ENCODE data around the gene UNC119B.

The UNC119B gene

DNA sequence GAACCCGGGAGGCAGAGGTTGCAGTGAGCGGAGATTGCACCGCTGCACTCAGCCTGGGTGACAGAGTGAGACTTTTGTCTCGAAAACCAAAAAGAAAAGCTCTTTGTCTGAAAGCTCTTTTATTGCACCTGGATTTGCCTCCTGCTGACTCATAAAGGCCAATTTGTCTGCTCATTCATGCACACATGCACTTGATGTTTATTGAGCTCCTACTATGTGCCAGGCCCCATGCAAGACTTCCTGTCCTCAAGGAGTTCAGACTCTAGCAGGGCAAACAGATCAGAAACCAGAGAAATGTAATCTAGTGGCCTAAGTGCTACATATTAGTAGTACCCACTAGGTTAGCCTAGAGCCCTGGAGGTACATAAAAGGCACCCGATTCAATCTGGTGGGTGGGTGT lies 39.6 kb upstream of the UNC119B start:
- H3K4me2 ChIP-seq (ENCODE audit: low read depth, low read length) = no peak overlapping the region
- DNase-seq = no peak
- H2AFZ ChIP-seq (ENCODE audit: low read length) = no peak overlapping the region
- H3K4me3 ChIP-seq (ENCODE audit: low read length) = no peak overlapping the region
- H4K20me1 ChIP-seq (ENCODE audit: insufficient read depth, low read length) = no peaks in the 10 kb centered on the region
- H3K36me3 ChIP-seq (replicated peaks; ENCODE audit: insufficient read depth, low read length) = no peaks in the 10 kb centered on the region
- H3F3A ChIP-seq (ENCODE audit: insufficient read depth, low read length) = no peaks in the 10 kb centered on the region
- TF ChIP-seq EZH2 (optimal IDR thresholded peaks at IDR 0.05; ENCODE audit: low read depth, low read length) (no peak), CTCF (IDR thresholded peaks at IDR 0.05; ENCODE audit: low read length) (no peak), EZH2phosphoT487 (IDR thresholded peaks at IDR 0.05; ENCODE audit: low read length) (no peak)
- no peaks in the 10 kb centered on the region for H3K27me3 ChIP-seq (replicated peaks; ENCODE audit: insufficient read depth, low read length)
- no peaks in the 10 kb centered on the region for H3K79me2 ChIP-seq (ENCODE audit: low read length)
- no peaks in the 10 kb centered on the region for H3K9me2 ChIP-seq (replicated peaks; ENCODE audit: insufficient read depth, low read length)
- H3K9me3 ChIP-seq (replicated peaks; ENCODE audit: insufficient read depth, low read length) = no peaks in the 10 kb centered on the region
- H3K27ac ChIP-seq (ENCODE audit: low read length) = no peak overlapping the region
- no peaks in the 10 kb centered on the region for H3K4me1 ChIP-seq (ENCODE audit: low read length)
- no peak overlapping the region for H3K9ac ChIP-seq (ENCODE audit: low read length)

- H3K27me3 ChIP-seq (replicated peaks; ENCODE audit: insufficient read depth, low read length) = no peaks in the 10 kb centered on the region
- H3K27ac ChIP-seq (ENCODE audit: low read length) = no peak overlapping the region
- H3K9me2 ChIP-seq (replicated peaks; ENCODE audit: insufficient read depth, low read length) = no peaks in the 10 kb centered on the region
- H4K20me1 ChIP-seq (ENCODE audit: insufficient read depth, low read length) = no peaks in the 10 kb centered on the region
- no peak overlapping the region for H2AFZ ChIP-seq (ENCODE audit: low read length)
- no peaks in the 10 kb centered on the region for H3K79me2 ChIP-seq (ENCODE audit: low read length)
- H3K4me1 ChIP-seq (ENCODE audit: low read length) = no peaks in the 10 kb centered on the region
- no peak overlapping the region for H3K4me3 ChIP-seq (ENCODE audit: low read length)
- DNase-seq = no peak
- H3F3A ChIP-seq (ENCODE audit: insufficient read depth, low read length) = no peaks in the 10 kb centered on the region
- TF ChIP-seq EZH2 (optimal IDR thresholded peaks at IDR 0.05; ENCODE audit: low read depth, low read length) (no peak), CTCF (IDR thresholded peaks at IDR 0.05; ENCODE audit: low read length) (no peak), EZH2phosphoT487 (IDR thresholded peaks at IDR 0.05; ENCODE audit: low read length) (no peak)
- no peaks in the 10 kb centered on the region for H3K36me3 ChIP-seq (replicated peaks; ENCODE audit: insufficient read depth, low read length)
- H3K9ac ChIP-seq (ENCODE audit: low read length) = no peak overlapping the region
- H3K9me3 ChIP-seq (replicated peaks; ENCODE audit: insufficient read depth, low read length) = no peaks in the 10 kb centered on the region
- no peak overlapping the region for H3K4me2 ChIP-seq (ENCODE audit: low read depth, low read length)
Measured at GRCh38 chr12:120674097-120674636, 36.1 kb upstream of the UNC119B start.

- Histone ChIP-seq H3K9ac (ENCODE audit: low read length) (no peak overlapping the region), H3K4me3 (ENCODE audit: low read length) (no peak overlapping the region), H3K9me2 (replicated peaks; ENCODE audit: insufficient read depth, low read length) (no peaks in the 10 kb centered on the region), H3F3A (ENCODE audit: insufficient read depth, low read length) (no peaks in the 10 kb centered on the region), H3K4me2 (ENCODE audit: low read depth, low read length) (no peak overlapping the region), H3K79me2 (ENCODE audit: low read length) (no peaks in the 10 kb centered on the region), H3K36me3 (replicated peaks; ENCODE audit: insufficient read depth, low read length) (no peaks in the 10 kb centered on the region), H4K20me1 (ENCODE audit: insufficient read depth, low read length) (no peaks in the 10 kb centered on the region), H2AFZ (ENCODE audit: low read length) (no peak overlapping the region), H3K4me1 (ENCODE audit: low read length) (no peaks in the 10 kb centered on the region), H3K27ac (ENCODE audit: low read length) (no peak overlapping the region), H3K27me3 (replicated peaks; ENCODE audit: insufficient read depth, low read length) (no peaks in the 10 kb centered on the region), H3K9me3 (replicated peaks; ENCODE audit: insufficient read depth, low read length) (no peaks in the 10 kb centered on the region)
- DNase-seq = no peak
- TF ChIP-seq EZH2phosphoT487 (IDR thresholded peaks at IDR 0.05; ENCODE audit: low read length) (no peak), EZH2 (optimal IDR thresholded peaks at IDR 0.05; ENCODE audit: low read depth, low read length) (no peak), CTCF (IDR thresholded peaks at IDR 0.05; ENCODE audit: low read length) (no peak)
Measured at GRCh38 chr12:120677765-120678473, 32.3 kb upstream of the UNC119B start.
